ENCODE data around the gene XAF1. TPM values are rescaled to one million over a fixed set of nuclear protein-coding genes. Genes with fewer than 3 reads are reported as not detected.

XAF1 gene
- total RNA-seq, 2 donors from 2014 or later, result 36.8 to 45.8 TPM

GRCh38 chr17:6797718-6798351, 42.0 kb downstream of the XAF1 start:
- no peak for DNase-seq (ENCODE audit: low spot score)
- no peak for ATAC-seq (ENCODE audit: insufficient number of reproducible peaks, low FRiP score, low read depth)

GRCh38 chr17:6799738-6800137, 43.9 kb downstream of the XAF1 start:
- Histone ChIP-seq H3K9me3 (no peaks in the 10 kb centered on the region), H3K4me3 (no peak overlapping the region)
- no peak for ATAC-seq (ENCODE audit: insufficient number of reproducible peaks, low FRiP score, low read depth)

More at GRCh38 chr17:6797718-6798351, 42.0 kb downstream of the XAF1 start:
- Histone ChIP-seq H3K4me3 (no peak overlapping the region), H3K27me3 (replicated peaks; ENCODE audit: insufficient read depth) (no peaks in the 10 kb centered on the region), H3K9me3 (no peaks in the 10 kb centered on the region), H3K4me1 (ENCODE audit: control insufficient read depth in 1 of 2, low read depth in 2 of 2) (no peaks in the 10 kb centered on the region), H3K27ac (no peak overlapping the region), H3K36me3 (no peaks in the 10 kb centered on the region)
- TF ChIP-seq CTCF (IDR thresholded peaks at IDR 0.05), result no peak

GRCh38 chr17:6800422-6801027, 44.7 kb downstream of the XAF1 start:
- H3K27me3 ChIP-seq (replicated peaks; ENCODE audit: insufficient read depth), result no peaks in the 10 kb centered on the region
- no peak overlapping the region for H3K27ac ChIP-seq
- no peak overlapping the region for H3K4me3 ChIP-seq
- no peak for TF ChIP-seq CTCF (IDR thresholded peaks at IDR 0.05)
- no peak for DNase-seq (ENCODE audit: low spot score)
- no peak for ATAC-seq (ENCODE audit: insufficient number of reproducible peaks, low FRiP score, low read depth)
- H3K36me3 ChIP-seq, result no peaks in the 10 kb centered on the region
- H3K9me3 ChIP-seq, result no peaks in the 10 kb centered on the region
- no peaks in the 10 kb centered on the region for H3K4me1 ChIP-seq (ENCODE audit: control insufficient read depth in 1 of 2, low read depth in 2 of 2)

More at GRCh38 chr17:6799738-6800137, 43.9 kb downstream of the XAF1 start:
- H3K4me1 ChIP-seq (ENCODE audit: control insufficient read depth in 1 of 2, low read depth in 2 of 2), result no peaks in the 10 kb centered on the region
- TF ChIP-seq CTCF (IDR thresholded peaks at IDR 0.05), result no peak
- H3K27me3 ChIP-seq (replicated peaks; ENCODE audit: insufficient read depth), result no peaks in the 10 kb centered on the region
- no peak for DNase-seq (ENCODE audit: low spot score)
- no peak overlapping the region for H3K27ac ChIP-seq
- no peaks in the 10 kb centered on the region for H3K36me3 ChIP-seq

- no peaks in the 10 kb centered on the region for H3K27me3 ChIP-seq (replicated peaks; ENCODE audit: insufficient read depth)
- no peak for DNase-seq (ENCODE audit: low spot score)
- H3K9me3 ChIP-seq, result no peaks in the 10 kb centered on the region
- H3K36me3 ChIP-seq, result no peaks in the 10 kb centered on the region
- H3K4me1 ChIP-seq (ENCODE audit: control insufficient read depth in 1 of 2, low read depth in 2 of 2), result no peaks in the 10 kb centered on the region
- TF ChIP-seq CTCF (IDR thresholded peaks at IDR 0.05), result no peak
- H3K4me3 ChIP-seq, result no peak overlapping the region
- H3K27ac ChIP-seq, result no peak overlapping the region
- no peak for ATAC-seq (ENCODE audit: insufficient number of reproducible peaks, low FRiP score, low read depth)
Observed at GRCh38 chr17:6811510-6811909, 55.7 kb downstream of the XAF1 start.

GRCh38 chr17:6812295-6812694, 56.4 kb downstream of the XAF1 start:
- no peak for TF ChIP-seq CTCF (IDR thresholded peaks at IDR 0.05)
- H3K27ac ChIP-seq, result no peak overlapping the region
- H3K36me3 ChIP-seq, result no peaks in the 10 kb centered on the region
- ATAC-seq (ENCODE audit: insufficient number of reproducible peaks, low FRiP score, low read depth) (no peak), DNase-seq (ENCODE audit: low spot score) (no peak)
- no peaks in the 10 kb centered on the region for H3K27me3 ChIP-seq (replicated peaks; ENCODE audit: insufficient read depth)
- no peaks in the 10 kb centered on the region for H3K4me1 ChIP-seq (ENCODE audit: control insufficient read depth in 1 of 2, low read depth in 2 of 2)
- H3K4me3 ChIP-seq, result no peak overlapping the region
- H3K9me3 ChIP-seq, result no peaks in the 10 kb centered on the region

All from thoracic aorta (tissue), 2 donors.